Stimulated activated CD4-positive, alpha-beta T cell treated with anti-CD3 and anti-CD28 coated beads, TNF-alpha, amount 100 ng/mL, for 24 hours (primary cell): Measurements from ENCODE around the gene PEDS1.
"Not testable (repeated sequence)": the region's sequence is repeated elsewhere in the genome, so short reads cannot be mapped to it uniquely, and the experiment has no call there.

Source experiments
- DNase-seq, 3 experiments: peaks; one replicate each; pipeline ENCODE4 v3.0.0-alpha.2; 2020; ENCODE audit warnings: low read depth in 3 of 3

The PEDS1 gene

DNA sequence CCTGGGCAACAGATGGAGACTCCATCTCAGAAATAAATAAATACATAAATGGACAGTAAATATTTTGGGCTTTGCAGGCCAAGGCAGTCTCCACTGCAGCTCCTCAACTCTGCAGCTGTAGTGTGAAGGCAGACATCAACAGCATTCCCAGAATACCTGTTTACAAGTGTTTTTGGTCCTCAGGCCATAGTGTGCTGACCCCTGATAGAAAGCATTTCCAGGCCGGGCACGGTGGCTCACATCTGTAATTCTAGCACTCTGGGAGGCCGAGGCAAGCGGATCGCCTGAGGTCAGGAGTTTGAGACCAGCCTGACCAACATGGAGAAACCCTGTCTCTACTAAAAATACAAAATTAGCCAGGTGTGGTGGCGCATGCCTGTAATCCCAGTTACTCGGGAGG is 18.4 kb downstream of the PEDS1 start:
- DNase-seq = not testable (repeated sequence)

DNA sequence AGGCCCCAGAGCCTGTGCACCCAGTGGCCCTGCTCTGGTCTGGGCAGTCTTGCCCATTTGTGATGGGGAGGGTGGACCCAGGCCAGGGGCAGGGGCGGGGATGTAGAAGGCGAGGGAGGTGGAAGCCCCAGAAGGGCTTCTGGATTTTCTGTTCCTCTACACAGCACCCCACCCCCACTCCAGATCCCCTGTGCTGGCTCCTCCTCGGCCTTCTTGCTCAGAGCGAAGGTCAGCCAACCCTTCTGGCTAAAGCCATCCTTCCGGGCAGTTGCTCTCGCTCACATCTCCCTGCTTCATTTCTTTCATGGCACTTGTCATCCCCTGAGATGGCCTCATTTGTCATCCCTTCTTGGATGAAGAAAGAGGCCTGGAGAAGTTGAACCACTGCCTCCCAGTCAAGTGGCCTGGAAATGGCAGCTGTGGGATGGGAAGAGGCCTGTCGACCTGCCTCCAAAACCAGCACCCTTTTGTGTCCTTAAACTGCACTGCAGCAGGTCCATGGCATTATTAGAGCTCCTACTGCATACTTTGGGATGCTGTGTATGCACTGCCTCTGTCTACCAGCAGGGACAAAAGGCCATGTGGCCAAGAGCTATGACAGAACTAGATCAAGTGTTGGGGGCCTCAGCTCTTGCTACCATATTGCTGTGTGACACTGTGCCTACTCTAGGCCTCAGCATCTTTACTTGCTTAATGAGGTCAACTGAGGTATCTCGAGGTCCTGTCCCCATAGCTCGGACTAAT is 19.9 kb downstream of the PEDS1 start:
- DNase-seq = no peak

- no peak for DNase-seq
Observed at GRCh38 chr20:50133041-50133440, 20.5 kb downstream of the PEDS1 start.

GRCh38 chr20:50130995-50131394 is 22.5 kb downstream of the PEDS1 start:
- no peak for DNase-seq

GRCh38 chr20:50130356-50130723 is 23.2 kb downstream of the PEDS1 start:
- DNase-seq = no peak

- no peak for DNase-seq
Observed at GRCh38 chr20:50129662-50130355, 23.7 kb downstream of the PEDS1 start.

DNA sequence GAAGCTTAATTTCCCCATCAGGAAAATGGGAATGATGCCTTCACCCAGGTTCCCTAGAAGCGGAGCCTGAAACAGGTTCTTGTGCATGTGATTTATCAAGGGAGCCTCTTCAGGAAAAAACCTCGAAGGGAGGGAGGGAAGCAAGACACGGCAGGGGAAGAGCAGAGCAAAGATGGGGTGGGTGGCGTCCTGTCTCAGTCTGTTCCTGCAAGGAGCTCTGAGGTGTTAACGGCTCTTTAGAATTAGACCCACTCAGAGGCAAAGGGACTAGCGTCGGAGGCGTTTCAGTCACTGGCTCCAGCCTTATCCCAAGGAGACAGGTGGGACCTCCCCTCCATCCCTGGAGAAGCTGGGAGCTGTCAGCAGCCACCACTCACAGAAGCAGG is 25.0 kb downstream of the PEDS1 start:
- DNase-seq = no peak

DNA sequence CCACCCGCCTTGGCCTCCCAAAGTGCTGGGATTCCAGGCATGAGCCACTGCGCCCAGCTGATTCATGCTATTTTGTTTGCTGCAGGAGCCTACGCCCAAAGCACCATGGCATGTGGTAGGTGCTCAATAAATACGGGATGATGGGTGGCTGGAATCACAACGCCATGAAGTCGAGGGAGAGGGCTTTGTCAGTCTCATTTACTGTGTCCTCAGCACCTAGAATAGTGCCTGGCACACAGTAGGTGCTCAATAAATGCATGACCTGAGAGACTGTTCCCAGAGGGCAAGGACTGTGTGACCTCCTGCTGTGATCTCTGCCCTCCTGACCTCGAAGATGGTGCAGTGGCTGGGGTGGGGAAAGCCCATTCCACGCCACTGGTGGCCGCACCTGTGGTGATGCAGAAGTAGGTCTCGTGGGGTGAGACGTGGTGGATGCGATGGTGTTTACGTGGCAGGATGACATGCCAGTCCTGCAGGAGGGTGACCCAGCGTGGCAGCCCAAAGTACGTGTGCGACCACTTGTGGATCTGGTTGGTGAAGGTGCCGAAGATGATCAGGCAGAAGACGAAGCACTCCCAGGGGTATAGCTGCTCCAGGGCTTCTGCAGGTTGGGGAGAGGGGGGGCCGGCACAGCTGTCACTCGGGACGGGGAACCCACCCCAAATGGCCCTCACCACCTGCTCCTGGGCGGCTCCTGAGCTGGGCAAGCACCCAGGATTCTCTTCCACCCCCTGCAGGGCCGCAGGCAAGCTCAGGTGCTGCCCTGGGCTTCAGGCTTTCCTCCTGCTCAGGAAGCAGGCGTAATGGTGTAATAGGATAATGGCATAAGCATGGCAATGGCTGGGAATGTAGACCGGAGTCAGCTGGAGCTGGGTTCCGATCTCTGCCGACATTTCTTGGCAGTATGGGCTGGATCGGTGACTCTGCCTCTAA is 25.7 kb downstream of the PEDS1 start:
- no peak for DNase-seq

DNA sequence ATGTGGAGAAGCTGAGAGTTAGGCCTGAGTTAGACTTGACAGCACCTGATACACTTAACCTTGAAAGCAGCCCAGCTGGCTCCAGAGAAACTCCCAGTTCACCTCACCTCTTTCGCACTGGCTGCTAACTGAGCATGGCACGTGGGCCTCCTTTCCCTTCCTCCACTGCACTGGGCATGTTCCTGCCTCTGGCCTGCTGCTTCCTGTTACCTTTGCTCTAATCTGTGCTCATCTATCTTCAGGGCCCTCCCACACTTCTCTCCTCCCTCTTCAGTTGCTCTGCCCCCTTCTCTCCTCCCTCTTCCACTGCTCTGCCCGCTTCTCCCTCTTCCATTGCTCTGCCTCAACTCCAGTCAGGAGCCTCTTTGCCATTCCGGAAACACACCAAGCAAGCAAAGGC is 26.9 kb downstream of the PEDS1 start:
- DNase-seq = no peak

- no peak for DNase-seq
Observed at GRCh38 chr20:50125279-50125678, 28.2 kb downstream of the PEDS1 start.

DNA sequence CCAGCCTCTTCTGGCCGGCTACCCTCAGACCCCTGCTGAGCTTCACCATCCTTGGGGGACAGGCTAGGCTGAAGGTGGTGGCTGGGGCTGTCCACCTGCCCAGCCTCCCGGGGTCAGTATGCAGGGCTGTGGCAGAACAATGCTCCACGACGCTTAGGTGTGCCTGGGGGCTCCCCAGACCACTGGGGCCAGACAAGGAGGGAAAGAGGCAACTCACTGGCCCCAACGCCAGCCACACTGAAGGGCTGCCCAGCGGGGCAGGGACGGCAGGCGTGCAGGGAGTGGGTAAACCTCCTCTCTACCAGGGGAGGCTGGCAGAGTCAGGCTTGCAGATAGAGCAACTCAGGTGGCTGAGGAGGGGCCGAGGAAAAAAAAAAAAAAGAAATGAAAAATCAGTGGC is 29.0 kb downstream of the PEDS1 start:
- no peak for DNase-seq

GRCh38 chr20:50123418-50123817 is 30.1 kb downstream of the PEDS1 start:
- DNase-seq = no peak

DNA sequence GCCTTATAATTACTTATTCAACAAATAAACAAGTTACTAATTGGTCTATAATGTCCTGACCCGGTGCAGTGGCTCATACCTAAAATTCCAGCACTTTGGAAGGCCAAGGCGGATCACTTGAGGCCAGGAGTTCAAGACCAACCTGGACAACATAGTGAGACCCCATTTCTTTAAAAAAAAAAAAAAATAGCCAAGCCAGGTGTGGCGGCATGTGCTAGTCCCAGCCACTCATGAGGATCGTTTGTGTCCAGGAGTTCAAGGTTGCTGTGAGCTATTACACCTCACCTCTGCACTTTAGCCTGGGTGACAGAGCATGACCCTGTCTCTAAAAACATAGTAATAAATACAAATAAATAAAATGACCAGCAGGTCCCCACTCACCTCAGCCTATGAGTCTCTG is 30.8 kb downstream of the PEDS1 start:
- DNase-seq = no peak

GRCh38 chr20:50121858-50122271 is 31.7 kb downstream of the PEDS1 start:
- no peak for DNase-seq

DNA sequence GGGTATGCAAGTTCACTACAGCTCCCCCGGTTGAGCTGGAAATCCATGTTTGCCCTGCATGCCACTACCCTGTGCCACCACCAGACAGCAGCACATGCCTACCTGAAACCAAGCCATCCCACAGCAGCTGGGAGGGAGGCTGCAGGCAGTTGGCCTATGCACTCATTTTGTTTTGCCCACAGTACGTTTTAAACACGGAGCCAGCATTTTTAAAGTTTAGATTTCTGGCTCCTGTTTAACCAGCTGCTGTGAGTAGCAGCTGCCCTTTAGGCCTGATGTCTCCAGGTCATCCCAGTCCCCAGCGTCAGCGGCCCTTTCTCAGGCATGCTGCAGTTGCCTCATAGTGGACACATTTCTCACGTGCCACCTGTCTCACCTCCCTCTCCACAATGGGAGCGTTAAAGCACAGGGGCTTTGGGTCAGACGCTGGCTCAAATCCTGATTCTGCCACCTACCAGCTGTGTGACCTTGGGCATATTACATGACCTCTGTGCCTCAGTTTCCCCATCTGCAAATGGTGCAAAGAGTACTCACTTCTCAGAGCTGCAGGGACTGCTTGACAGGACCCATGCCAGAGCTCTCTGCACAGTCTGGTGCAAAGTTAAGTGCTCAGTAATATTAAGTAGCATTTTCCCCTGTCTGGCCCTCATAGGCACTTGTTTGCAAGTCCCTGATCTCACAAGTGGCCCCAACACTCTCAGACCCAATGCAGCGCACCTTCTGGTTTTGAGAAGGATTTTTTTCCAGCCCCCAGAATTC is 32.4 kb downstream of the PEDS1 start:
- DNase-seq = peak in 2 of 3 experiments; percentile 44 to 45

DNA sequence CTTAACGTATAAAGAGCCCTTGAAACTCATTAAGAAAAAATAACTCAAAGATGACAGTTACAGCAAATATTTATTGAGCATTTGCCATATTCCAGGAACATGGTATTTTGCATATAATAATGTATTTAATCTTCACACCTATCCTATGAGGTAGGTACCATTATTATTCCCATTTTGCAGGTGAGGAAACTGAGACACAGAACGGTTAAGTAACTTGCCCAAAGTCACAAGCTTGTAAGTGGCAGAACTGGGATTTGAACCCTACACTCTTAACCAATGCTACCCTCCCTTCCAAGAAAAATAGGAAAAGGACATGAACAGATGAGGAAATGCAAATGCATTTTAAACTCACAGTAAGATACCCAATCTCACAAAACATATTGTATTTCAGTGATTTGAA is 35.3 kb downstream of the PEDS1 start:
- no peak for DNase-seq

- no peak for DNase-seq
Observed at GRCh38 chr20:50116368-50116999, 37.0 kb downstream of the PEDS1 start.

- peak; percentile 84 to 89 (median 87) for DNase-seq
Observed at GRCh38 chr20:50115591-50116367, 37.7 kb downstream of the PEDS1 start.

- DNase-seq = no peak
Observed at GRCh38 chr20:50115041-50115512, 38.4 kb downstream of the PEDS1 start.
